Retinal pigment epithelial cell (primary cell): ENCODE results near the gene CA4.

Experiments
- DNase-seq: peaks from one replicate; pipeline ENCODE4 v3.0.0-alpha.2; 2010; ENCODE audit warnings: low read depth
- H3K4me3 ChIP-seq: 2 replicates; pipeline ENCODE4 v1.5.1; 2011; ENCODE audit warnings: mild to moderate bottlenecking, low read length, control low read depth, moderate library complexity
- TF ChIP-seq, protein P1 (sequence below): conservative IDR thresholded peaks from 2 replicates; pipeline ENCODE4 v1.5.1; 2011; ENCODE audit warnings: low read depth, low read length, control low read depth, inconsistent platforms

The CA4 gene

DNA sequence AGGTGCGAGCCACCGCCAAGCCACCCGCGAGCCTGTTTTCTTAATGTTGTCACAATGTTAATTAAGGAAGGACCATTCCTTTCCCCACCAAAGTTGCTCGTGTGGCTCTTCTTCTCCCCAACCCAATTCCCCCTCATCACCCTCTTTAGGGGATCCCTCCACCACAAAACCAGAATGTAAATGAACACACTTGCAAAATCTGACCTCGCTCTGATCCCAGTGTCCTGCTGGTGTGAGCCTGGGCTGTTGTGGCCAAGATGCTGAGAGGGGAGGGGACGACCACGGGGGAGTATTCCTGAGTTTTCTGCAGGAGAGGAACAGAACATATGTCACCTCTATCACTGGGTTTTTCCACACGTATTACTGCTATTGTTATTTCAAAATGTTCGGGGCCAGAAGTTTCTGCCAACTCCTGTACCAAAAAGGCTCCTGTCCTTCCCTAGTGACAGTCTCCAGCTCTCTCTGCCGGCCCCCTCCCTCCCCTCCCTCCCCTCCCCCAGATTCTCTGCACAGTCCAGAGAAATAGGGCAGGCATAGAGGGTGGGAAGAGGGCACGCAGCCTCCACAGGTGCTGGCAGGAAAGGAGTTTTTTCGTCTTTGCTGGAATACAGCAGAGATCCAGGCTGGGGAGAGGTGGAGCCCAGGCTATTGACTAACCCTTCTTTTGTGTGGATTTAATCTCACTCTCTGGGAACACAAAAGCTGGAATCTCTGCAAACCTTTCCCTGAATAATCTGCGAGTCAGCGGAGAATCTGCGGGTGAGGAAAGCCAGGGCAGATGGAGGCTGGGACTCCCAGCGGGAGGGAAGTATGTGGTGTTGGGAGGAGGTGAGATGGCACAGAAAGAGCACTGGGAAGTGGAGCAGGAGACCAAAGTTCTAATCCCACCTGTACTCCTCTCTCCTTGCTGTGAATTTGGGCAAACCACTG is 4.5 kb upstream of the CA4 start:
- TF ChIP-seq, protein P1, sequence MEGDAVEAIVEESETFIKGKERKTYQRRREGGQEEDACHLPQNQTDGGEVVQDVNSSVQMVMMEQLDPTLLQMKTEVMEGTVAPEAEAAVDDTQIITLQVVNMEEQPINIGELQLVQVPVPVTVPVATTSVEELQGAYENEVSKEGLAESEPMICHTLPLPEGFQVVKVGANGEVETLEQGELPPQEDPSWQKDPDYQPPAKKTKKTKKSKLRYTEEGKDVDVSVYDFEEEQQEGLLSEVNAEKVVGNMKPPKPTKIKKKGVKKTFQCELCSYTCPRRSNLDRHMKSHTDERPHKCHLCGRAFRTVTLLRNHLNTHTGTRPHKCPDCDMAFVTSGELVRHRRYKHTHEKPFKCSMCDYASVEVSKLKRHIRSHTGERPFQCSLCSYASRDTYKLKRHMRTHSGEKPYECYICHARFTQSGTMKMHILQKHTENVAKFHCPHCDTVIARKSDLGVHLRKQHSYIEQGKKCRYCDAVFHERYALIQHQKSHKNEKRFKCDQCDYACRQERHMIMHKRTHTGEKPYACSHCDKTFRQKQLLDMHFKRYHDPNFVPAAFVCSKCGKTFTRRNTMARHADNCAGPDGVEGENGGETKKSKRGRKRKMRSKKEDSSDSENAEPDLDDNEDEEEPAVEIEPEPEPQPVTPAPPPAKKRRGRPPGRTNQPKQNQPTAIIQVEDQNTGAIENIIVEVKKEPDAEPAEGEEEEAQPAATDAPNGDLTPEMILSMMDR = no peak
- no peak for DNase-seq
- H3K4me3 ChIP-seq = no peak overlapping the region

DNA sequence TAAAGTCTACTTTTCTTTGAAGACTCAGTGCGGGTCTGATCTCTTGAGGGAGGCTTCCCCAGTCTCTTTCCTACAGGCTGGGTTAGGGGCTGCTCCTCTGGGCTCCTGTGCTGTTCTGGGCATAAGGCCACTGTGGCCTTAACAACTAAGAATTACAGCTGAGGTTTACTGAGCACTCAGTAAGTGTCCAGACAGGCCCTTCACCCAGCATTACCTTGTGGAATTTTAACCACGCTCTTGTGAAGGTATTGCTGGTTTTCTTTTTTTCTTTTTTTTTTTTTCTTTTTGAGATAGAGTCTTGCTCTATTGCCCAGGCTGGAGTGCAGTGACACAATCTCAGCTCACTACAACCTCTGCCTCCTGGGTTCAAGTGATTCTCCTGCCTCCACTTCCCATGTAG is 3.6 kb upstream of the CA4 start:
- TF ChIP-seq, protein P1 = no peak
- no peak for DNase-seq
- H3K4me3 ChIP-seq = no peak overlapping the region

GRCh38 chr17:60147553-60148223 is 2.1 kb upstream of the CA4 start:
- no peak overlapping the region for H3K4me3 ChIP-seq
- TF ChIP-seq, protein P1 = no peak
- no peak for DNase-seq

- no peak for DNase-seq
- TF ChIP-seq, protein P1 = no peak
- H3K4me3 ChIP-seq = no peak overlapping the region
Observed at GRCh38 chr17:60148373-60148772, 1.4 kb upstream of the CA4 start.

- H3K4me3 ChIP-seq = no peak overlapping the region
- no peak for DNase-seq
- TF ChIP-seq, protein P1 = no peak
Observed at GRCh38 chr17:60151355-60151754, 1.6 kb downstream of the CA4 start.

DNA sequence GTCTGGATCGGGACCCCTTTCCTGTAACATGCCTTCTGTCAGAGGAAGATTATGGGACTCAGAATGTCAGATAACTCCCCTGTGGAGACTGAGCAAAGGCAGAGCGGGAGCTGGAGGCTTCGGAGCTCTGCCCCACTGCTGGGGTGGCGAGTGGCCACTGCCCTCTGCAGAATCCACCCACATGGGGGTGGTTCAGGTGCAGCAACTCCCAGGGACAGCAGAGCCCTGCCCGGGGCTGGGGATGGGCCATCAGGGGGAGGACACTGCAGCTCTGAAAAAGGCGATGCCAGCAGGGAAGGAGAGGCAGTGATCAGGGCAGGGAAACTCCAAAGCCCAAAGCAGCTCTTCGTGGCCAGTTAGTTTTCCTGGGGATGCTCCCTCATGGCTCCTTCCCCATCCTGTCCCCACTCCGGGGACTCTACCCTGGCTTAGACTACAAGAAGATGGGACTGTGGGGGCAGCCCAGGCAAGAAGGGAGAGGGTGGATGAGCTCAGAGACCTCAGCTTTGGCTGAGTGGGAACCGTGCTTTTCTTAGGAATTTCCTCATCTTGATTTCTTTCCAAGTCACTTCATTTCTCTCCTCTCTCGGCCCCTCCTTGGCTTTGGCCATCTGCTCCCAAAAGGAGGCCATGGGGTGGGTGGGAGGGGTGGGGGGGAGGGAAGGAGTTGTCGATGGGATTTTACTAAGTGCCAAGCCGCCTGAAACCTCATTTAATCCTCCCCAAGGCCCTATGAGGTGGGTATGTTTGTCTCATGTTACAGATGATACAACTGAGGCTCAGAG is 4.0 kb downstream of the CA4 start:
- TF ChIP-seq, protein P1 = no peak
- DNase-seq = no peak
- H3K4me3 ChIP-seq = no peak overlapping the region
